ENCODE data around the gene MED7. TPM values are rescaled to one million over a fixed set of nuclear protein-coding genes. Genes with fewer than 3 reads are reported as not detected.

The MED7 gene
- total RNA-seq, 1 donor from 2014 or later: 9.6 TPM

DNA sequence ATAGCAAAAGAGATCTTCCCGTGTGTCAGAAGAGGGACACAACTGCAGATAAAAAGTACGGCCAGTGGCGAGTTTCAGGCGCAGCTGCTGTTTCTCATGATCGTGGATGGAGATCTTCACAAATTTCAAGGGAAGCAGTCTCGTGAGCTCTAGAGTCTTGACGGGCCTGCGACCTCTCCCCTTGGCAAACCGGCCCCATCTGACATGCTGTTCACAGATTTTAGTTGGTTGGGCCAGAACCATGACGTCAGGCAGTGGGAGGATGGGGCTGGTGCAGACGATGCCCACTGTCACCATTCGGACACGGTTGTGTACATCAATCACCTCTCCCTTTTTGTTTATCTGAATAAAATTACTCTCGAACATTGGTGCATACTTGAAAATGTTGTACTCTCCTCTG, 23.0 kb upstream of the MED7 start:
- DNase-seq (ENCODE audit: low read depth) (no peak), FAIRE-seq (no peak)
- Histone ChIP-seq H3K4me1 (ENCODE audit: insufficient read depth, low read length) (peaks cover 3% of the 10 kb centered on the region), H3K36me3 (ENCODE audit: insufficient read depth, low read length) (no peaks in the 10 kb centered on the region), H2AFZ (ENCODE audit: low read depth, low read length) (no peak overlapping the region), H4K20me1 (ENCODE audit: insufficient read depth, low read length) (no peaks in the 10 kb centered on the region), H3K4me3 (ENCODE audit: insufficient read depth, low read depth, low read length) (no peak overlapping the region), H3K9me3 (ENCODE audit: insufficient read depth, low read depth, low read length) (peaks cover under 1% of the 10 kb centered on the region), H3K27ac (ENCODE audit: low read depth, low read length) (no peak overlapping the region), H3K79me2 (ENCODE audit: insufficient read depth, low read length) (no peaks in the 10 kb centered on the region), H3K27me3 (ENCODE audit: insufficient read depth, low read length) (peaks cover 5% of the 10 kb centered on the region), H3K9ac (ENCODE audit: low read length) (no peak overlapping the region), H3K4me2 (ENCODE audit: low read length) (no peak overlapping the region)
- Mint-ChIP-seq H3K4me1 (ENCODE audit: low read depth, unreplicated experiment) (peaks cover 16% of the 10 kb centered on the region), H3K9me3 (ENCODE audit: unreplicated experiment) (peaks cover 6% of the 10 kb centered on the region), H3K27me3 (ENCODE audit: low read depth, unreplicated experiment) (peaks cover 9% of the 10 kb centered on the region), H3K27ac (ENCODE audit: unreplicated experiment) (peak overlapping the region; percentile 38), H3K4me3 (ENCODE audit: unreplicated experiment) (no peak overlapping the region), H3K36me3 (ENCODE audit: low read depth, unreplicated experiment) (peaks cover 4% of the 10 kb centered on the region)
- TF ChIP-seq, protein P1, sequence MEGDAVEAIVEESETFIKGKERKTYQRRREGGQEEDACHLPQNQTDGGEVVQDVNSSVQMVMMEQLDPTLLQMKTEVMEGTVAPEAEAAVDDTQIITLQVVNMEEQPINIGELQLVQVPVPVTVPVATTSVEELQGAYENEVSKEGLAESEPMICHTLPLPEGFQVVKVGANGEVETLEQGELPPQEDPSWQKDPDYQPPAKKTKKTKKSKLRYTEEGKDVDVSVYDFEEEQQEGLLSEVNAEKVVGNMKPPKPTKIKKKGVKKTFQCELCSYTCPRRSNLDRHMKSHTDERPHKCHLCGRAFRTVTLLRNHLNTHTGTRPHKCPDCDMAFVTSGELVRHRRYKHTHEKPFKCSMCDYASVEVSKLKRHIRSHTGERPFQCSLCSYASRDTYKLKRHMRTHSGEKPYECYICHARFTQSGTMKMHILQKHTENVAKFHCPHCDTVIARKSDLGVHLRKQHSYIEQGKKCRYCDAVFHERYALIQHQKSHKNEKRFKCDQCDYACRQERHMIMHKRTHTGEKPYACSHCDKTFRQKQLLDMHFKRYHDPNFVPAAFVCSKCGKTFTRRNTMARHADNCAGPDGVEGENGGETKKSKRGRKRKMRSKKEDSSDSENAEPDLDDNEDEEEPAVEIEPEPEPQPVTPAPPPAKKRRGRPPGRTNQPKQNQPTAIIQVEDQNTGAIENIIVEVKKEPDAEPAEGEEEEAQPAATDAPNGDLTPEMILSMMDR (IDR thresholded peaks at IDR 0.05; ENCODE audit: insufficient read depth, low read depth, low read length): no peak
- TF ChIP-seq EZH2 (IDR thresholded peaks at IDR 0.05; ENCODE audit: insufficient read depth, low read length): no peak

DNA sequence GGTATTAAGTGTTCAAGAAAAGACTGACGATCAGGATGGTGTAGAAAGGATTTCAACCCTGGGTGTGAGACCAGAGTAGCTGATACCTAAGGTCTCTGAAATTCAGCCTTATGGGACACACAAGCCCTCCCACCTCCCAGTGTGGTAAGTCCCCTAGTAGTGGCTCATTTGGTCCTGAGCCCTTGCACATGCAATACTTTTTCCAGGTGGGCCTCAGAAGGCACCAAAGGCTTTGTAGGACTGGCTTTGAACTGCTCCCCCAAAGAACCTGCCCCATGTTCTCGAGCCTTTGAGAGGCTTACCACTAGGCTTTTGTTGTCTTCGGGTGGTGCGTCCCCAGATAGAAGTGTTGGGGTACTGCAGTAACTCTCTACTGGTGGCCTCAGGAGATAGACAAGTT, 22.6 kb upstream of the MED7 start:
- peaks cover 2% of the 10 kb centered on the region for H3K9me3 Mint-ChIP-seq (ENCODE audit: unreplicated experiment)
- Histone ChIP-seq H3K9me3 (ENCODE audit: insufficient read depth, low read depth, low read length) (no peaks in the 10 kb centered on the region), H4K20me1 (ENCODE audit: insufficient read depth, low read length) (no peaks in the 10 kb centered on the region), H3K4me2 (ENCODE audit: low read length) (no peak overlapping the region), H2AFZ (ENCODE audit: low read depth, low read length) (no peak overlapping the region), H3K27ac (ENCODE audit: low read depth, low read length) (no peak overlapping the region), H3K79me2 (ENCODE audit: insufficient read depth, low read length) (no peaks in the 10 kb centered on the region), H3K36me3 (ENCODE audit: insufficient read depth, low read length) (no peaks in the 10 kb centered on the region), H3K27me3 (ENCODE audit: insufficient read depth, low read length) (peaks cover 5% of the 10 kb centered on the region), H3K9ac (ENCODE audit: low read length) (no peak overlapping the region), H3K4me1 (ENCODE audit: insufficient read depth, low read length) (peaks cover 3% of the 10 kb centered on the region), H3K4me3 (ENCODE audit: insufficient read depth, low read depth, low read length) (no peak overlapping the region)
- no peak for DNase-seq (ENCODE audit: low read depth)
- no peak overlapping the region for H3K27ac Mint-ChIP-seq (ENCODE audit: unreplicated experiment)
- H3K36me3 Mint-ChIP-seq (ENCODE audit: low read depth, unreplicated experiment): peaks cover 4% of the 10 kb centered on the region
- H3K4me1 Mint-ChIP-seq (ENCODE audit: low read depth, unreplicated experiment): peaks cover 16% of the 10 kb centered on the region
- no peak overlapping the region for H3K4me3 Mint-ChIP-seq (ENCODE audit: unreplicated experiment)
- peaks cover 9% of the 10 kb centered on the region for H3K27me3 Mint-ChIP-seq (ENCODE audit: low read depth, unreplicated experiment)
- FAIRE-seq: no peak
- TF ChIP-seq EZH2 (IDR thresholded peaks at IDR 0.05; ENCODE audit: insufficient read depth, low read length): no peak
- TF ChIP-seq, protein P1 (IDR thresholded peaks at IDR 0.05; ENCODE audit: insufficient read depth, low read depth, low read length): no peak

DNA sequence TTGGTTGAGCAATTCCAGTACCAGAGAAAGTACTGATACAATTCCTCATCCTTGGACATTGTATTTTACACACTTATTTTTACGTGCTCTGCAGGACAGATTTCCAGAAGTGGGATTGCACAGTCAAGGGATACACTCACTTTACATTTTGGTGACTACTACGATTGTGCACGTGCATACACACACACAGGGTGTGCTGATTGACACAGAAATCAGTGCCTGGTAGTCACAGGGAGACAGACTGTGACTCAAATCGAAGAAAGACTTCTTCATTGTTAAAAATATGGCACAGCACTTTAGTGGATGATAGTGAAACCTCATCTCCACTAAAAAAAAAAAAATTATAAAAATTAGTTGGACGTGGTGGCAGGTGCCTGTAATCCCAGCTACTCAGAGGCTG, 21.9 kb upstream of the MED7 start:
- Mint-ChIP-seq H3K9me3 (ENCODE audit: unreplicated experiment) (peaks cover 2% of the 10 kb centered on the region), H3K4me1 (ENCODE audit: low read depth, unreplicated experiment) (peaks cover 16% of the 10 kb centered on the region), H3K4me3 (ENCODE audit: unreplicated experiment) (no peak overlapping the region), H3K27ac (ENCODE audit: unreplicated experiment) (no peak overlapping the region), H3K27me3 (ENCODE audit: low read depth, unreplicated experiment) (peaks cover 13% of the 10 kb centered on the region), H3K36me3 (ENCODE audit: low read depth, unreplicated experiment) (peaks cover 1% of the 10 kb centered on the region)
- H3K9ac ChIP-seq (ENCODE audit: low read length): no peak overlapping the region
- no peak overlapping the region for H3K27ac ChIP-seq (ENCODE audit: low read depth, low read length)
- no peak overlapping the region for H2AFZ ChIP-seq (ENCODE audit: low read depth, low read length)
- no peak overlapping the region for H3K4me3 ChIP-seq (ENCODE audit: insufficient read depth, low read depth, low read length)
- TF ChIP-seq, protein P1 (IDR thresholded peaks at IDR 0.05; ENCODE audit: insufficient read depth, low read depth, low read length): no peak
- TF ChIP-seq EZH2 (IDR thresholded peaks at IDR 0.05; ENCODE audit: insufficient read depth, low read length): no peak
- FAIRE-seq (no peak), DNase-seq (ENCODE audit: low read depth) (no peak)
- H3K27me3 ChIP-seq (ENCODE audit: insufficient read depth, low read length): peaks cover 7% of the 10 kb centered on the region
- no peaks in the 10 kb centered on the region for H4K20me1 ChIP-seq (ENCODE audit: insufficient read depth, low read length)
- no peak overlapping the region for H3K4me2 ChIP-seq (ENCODE audit: low read length)
- peaks cover 3% of the 10 kb centered on the region for H3K4me1 ChIP-seq (ENCODE audit: insufficient read depth, low read length)
- no peaks in the 10 kb centered on the region for H3K79me2 ChIP-seq (ENCODE audit: insufficient read depth, low read length)
- H3K36me3 ChIP-seq (ENCODE audit: insufficient read depth, low read length): no peaks in the 10 kb centered on the region
- H3K9me3 ChIP-seq (ENCODE audit: insufficient read depth, low read depth, low read length): no peaks in the 10 kb centered on the region
